Chondrocyte (in vitro differentiated cells): Measurements from ENCODE around the gene CIC. TPM values are rescaled to one million over a fixed set of nuclear protein-coding genes. Genes with fewer than 3 reads are reported as not detected.

Experiments
- DNase-seq: peaks from one replicate; pipeline ENCODE4 v3.0.0; 2021; ENCODE audit warnings: mixed read lengths, low spot score
- H3K27ac Mint-ChIP-seq: one replicate; pipeline ENCODE4 v1.8.0; 2021; ENCODE audit warnings: mild to moderate bottlenecking, moderate library complexity, mixed read lengths; ENCODE audit not compliant: unreplicated experiment
- H3K27me3 Mint-ChIP-seq: 2 replicates; pipeline ENCODE4 v1.8.0; 2021; ENCODE audit warnings: low read depth, mixed read lengths
- H3K36me3 Mint-ChIP-seq: 2 replicates; pipeline ENCODE4 v1.8.0; 2021; ENCODE audit warnings: low read depth, mixed read lengths
- H3K4me1 Mint-ChIP-seq: 2 replicates; pipeline ENCODE4 v1.8.0; 2021; ENCODE audit warnings: low read depth, mild to moderate bottlenecking, mixed read lengths
- H3K4me3 Mint-ChIP-seq: one replicate; pipeline ENCODE4 v1.8.0; 2021; ENCODE audit warnings: mild to moderate bottlenecking, moderate library complexity, mixed read lengths; ENCODE audit not compliant: unreplicated experiment
- H3K9me3 Mint-ChIP-seq: 2 replicates; pipeline ENCODE4 v1.8.0; 2021; ENCODE audit warnings: low read depth, mixed read lengths
- total RNA-seq: library from RNA; stranded (reverse); gene quantifications from 3 replicates; pipeline ENCODE4 v1.2.1, GENCODE V29; 2021
- TF ChIP-seq, protein P1 (sequence below): fragments of 200-600 bp; sonication (generic); IDR thresholded peaks from 2 replicates; pipeline ENCODE4 v1.5.0; 2021; ENCODE audit warnings: antibody characterized with exemption, mild to moderate bottlenecking, moderate library complexity

The CIC gene
- total RNA-seq, 1 donor from 2014 or later: 83.6 TPM

- H3K27me3 Mint-ChIP-seq: no peaks in the 10 kb centered on the region
- H3K27ac Mint-ChIP-seq: no peak overlapping the region
- TF ChIP-seq, protein P1, sequence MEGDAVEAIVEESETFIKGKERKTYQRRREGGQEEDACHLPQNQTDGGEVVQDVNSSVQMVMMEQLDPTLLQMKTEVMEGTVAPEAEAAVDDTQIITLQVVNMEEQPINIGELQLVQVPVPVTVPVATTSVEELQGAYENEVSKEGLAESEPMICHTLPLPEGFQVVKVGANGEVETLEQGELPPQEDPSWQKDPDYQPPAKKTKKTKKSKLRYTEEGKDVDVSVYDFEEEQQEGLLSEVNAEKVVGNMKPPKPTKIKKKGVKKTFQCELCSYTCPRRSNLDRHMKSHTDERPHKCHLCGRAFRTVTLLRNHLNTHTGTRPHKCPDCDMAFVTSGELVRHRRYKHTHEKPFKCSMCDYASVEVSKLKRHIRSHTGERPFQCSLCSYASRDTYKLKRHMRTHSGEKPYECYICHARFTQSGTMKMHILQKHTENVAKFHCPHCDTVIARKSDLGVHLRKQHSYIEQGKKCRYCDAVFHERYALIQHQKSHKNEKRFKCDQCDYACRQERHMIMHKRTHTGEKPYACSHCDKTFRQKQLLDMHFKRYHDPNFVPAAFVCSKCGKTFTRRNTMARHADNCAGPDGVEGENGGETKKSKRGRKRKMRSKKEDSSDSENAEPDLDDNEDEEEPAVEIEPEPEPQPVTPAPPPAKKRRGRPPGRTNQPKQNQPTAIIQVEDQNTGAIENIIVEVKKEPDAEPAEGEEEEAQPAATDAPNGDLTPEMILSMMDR: no peak
- H3K9me3 Mint-ChIP-seq: no peaks in the 10 kb centered on the region
- peaks cover 9% of the 10 kb centered on the region for H3K4me1 Mint-ChIP-seq
- H3K36me3 Mint-ChIP-seq: peaks cover 31% of the 10 kb centered on the region
- DNase-seq: no peak
- H3K4me3 Mint-ChIP-seq: no peak overlapping the region
These were observed 33.9 kb upstream of the CIC start for GRCh38 chr19:42235181-42235580.

- H3K27me3 Mint-ChIP-seq: no peaks in the 10 kb centered on the region
- no peak overlapping the region for H3K27ac Mint-ChIP-seq
These were observed 29.4 kb upstream of the CIC start for GRCh38 chr19:42239544-42240220.

DNA sequence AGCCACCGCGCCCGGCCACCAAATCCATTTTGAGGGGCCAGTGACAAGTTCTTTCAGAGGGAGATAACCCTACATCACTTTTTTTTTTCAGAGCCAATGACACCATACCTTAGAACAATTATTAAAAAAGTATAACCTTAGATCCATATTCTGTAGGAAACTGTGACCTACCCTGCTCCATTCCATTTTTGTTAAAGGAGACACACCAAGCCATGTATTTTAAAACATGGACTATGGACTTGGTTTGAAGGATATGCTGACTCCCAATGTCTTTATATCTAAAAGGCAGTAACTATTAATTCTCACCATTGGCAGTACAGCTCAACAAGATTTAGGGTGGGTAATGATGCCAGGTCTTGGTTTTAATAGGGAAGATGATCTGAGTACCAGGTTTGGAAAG lies 27.8 kb upstream of the CIC start:
- no peaks in the 10 kb centered on the region for H3K9me3 Mint-ChIP-seq
- H3K27ac Mint-ChIP-seq: no peak overlapping the region
- no peak for DNase-seq
- H3K4me1 Mint-ChIP-seq: peaks cover 51% of the 10 kb centered on the region
- TF ChIP-seq, protein P1: no peak
- no peaks in the 10 kb centered on the region for H3K27me3 Mint-ChIP-seq
- peaks cover 5% of the 10 kb centered on the region for H3K36me3 Mint-ChIP-seq
- H3K4me3 Mint-ChIP-seq: peak overlapping the region; percentile 90

More at GRCh38 chr19:42239544-42240220, 29.4 kb upstream of the CIC start:
- TF ChIP-seq, protein P1: no peak
- Mint-ChIP-seq H3K4me1 (peaks cover 36% of the 10 kb centered on the region), H3K4me3 (no peak overlapping the region), H3K9me3 (no peaks in the 10 kb centered on the region), H3K36me3 (peaks cover 16% of the 10 kb centered on the region)
- no peak for DNase-seq

- H3K36me3 Mint-ChIP-seq: peaks cover 3% of the 10 kb centered on the region
- H3K4me1 Mint-ChIP-seq: peaks cover 59% of the 10 kb centered on the region
- H3K27me3 Mint-ChIP-seq: no peaks in the 10 kb centered on the region
- no peak for DNase-seq
- H3K4me3 Mint-ChIP-seq: peak overlapping the region; percentile 90
- H3K9me3 Mint-ChIP-seq: no peaks in the 10 kb centered on the region
- peak overlapping the region; percentile 85 for H3K27ac Mint-ChIP-seq
- TF ChIP-seq, protein P1: no peak
These were observed 27.0 kb upstream of the CIC start for GRCh38 chr19:42242069-42242511.

DNA sequence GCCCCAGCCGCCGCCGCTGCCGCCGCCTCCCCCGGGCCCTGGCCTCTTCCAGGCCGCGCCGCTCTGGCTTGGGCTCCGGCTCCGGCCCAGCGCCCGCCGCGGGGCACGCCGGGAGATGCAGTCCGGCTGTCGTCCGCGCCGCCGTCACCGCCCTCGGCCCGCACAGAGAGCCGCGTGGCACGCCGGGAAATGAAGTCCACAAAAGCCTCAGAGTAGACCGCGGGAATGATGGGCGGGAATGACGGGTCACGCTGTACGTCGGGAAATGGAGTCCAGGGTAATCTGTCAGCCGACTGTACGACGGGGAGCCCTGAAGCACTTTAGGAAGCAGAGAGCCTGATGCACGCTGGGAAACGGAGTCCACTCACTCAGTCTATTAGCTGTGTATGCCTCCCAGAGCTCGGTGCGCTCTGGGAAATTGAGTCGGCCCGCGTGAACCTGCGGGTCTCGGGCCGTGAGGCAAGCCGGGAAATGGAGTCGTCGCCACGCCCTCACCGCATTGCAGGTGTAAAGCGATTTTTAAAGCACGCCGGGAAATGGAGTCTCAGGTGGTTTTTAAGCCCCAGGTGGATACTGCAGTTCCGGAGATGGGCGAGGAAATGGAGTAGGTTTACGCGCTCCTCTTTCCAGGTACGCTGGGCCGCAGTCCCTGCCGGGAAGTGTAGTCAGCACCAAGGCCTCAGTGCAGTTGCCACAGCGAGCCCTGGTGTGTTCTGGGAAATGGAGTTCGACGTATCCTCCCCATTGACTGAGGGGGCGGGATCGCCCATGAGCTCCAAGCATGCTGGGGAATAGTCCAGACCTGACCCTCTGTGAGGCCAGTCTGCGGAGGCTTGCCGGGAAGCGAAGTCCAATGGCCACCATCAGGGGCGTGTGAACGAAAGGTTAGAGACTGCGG lies 26.3 kb upstream of the CIC start, which contains the start of gene GSK3A:
TSS of gene GSK3A (minus strand) at position 91 of the 898 bp plus-strand sequence. CDS start 137 bp downstream, outside the sequence.
- H3K4me3 Mint-ChIP-seq: peak within 1 kb of the TSS; percentile 90
- DNase-seq: no peak
- no peaks in the 10 kb centered on the region for H3K9me3 Mint-ChIP-seq
- H3K27ac Mint-ChIP-seq: peak within 1 kb of the TSS; percentile 96
- TF ChIP-seq, protein P1: no peak
- no peaks in the 10 kb centered on the region for H3K27me3 Mint-ChIP-seq
- H3K4me1 Mint-ChIP-seq: peaks cover 61% of the 10 kb centered on the region
- peaks cover 3% of the 10 kb centered on the region for H3K36me3 Mint-ChIP-seq
